Ishikawa (cell line): ENCODE data around the gene BRS3.

Experiments used
- CEBPB ChIP-seq: IDR thresholded peaks from 2 replicates; pipeline ENCODE4 v1.6.1; 2012
- CREB1 ChIP-seq: IDR thresholded peaks from 2 replicates; pipeline ENCODE4 v1.6.1; 2012; ENCODE audit warnings: low read depth
- EGR1 ChIP-seq: IDR thresholded peaks from 2 replicates; pipeline ENCODE4 v1.6.1; 2012
- EP300 ChIP-seq: IDR thresholded peaks from 2 replicates; pipeline ENCODE4 v1.6.1; 2012; ENCODE audit warnings: borderline replicate concordance
- FOXM1 ChIP-seq: IDR thresholded peaks from 2 replicates; pipeline ENCODE4 v1.6.1; 2012; ENCODE audit warnings: low read depth, borderline replicate concordance
- NFIC ChIP-seq: IDR thresholded peaks from 2 replicates; pipeline ENCODE4 v1.6.1; 2012
- RAD21 ChIP-seq: IDR thresholded peaks from 2 replicates; pipeline ENCODE4 v1.6.1; 2012; ENCODE audit warnings: low read depth
- TAF1 ChIP-seq: IDR thresholded peaks from 2 replicates; pipeline ENCODE4 v1.6.1; 2012; ENCODE audit warnings: low read depth, mild to moderate bottlenecking
- TCF12 ChIP-seq: IDR thresholded peaks from 2 replicates; pipeline ENCODE4 v1.6.1; 2012; ENCODE audit warnings: low read depth
- TEAD4 ChIP-seq: IDR thresholded peaks from 2 replicates; pipeline ENCODE4 v1.6.1; 2012
- YY1 ChIP-seq: IDR thresholded peaks from 2 replicates; pipeline ENCODE4 v1.6.1; 2012; ENCODE audit warnings: low read depth
- ZBTB7A ChIP-seq: IDR thresholded peaks from 2 replicates; pipeline ENCODE4 v1.6.1; 2012; ENCODE audit warnings: low read depth
- TF ChIP-seq, protein P1 (sequence below): IDR thresholded peaks from 2 replicates; pipeline ENCODE4 v1.6.1; 2012; ENCODE audit warnings: low read depth, mild to moderate bottlenecking
- TF ChIP-seq, protein P2 (sequence below): IDR thresholded peaks from 2 replicates; pipeline ENCODE4 v1.6.1; 2012
- TF ChIP-seq, protein P3 (sequence below): IDR thresholded peaks from 2 replicates; pipeline ENCODE4 v1.6.1; 2012

The BRS3 gene

DNA sequence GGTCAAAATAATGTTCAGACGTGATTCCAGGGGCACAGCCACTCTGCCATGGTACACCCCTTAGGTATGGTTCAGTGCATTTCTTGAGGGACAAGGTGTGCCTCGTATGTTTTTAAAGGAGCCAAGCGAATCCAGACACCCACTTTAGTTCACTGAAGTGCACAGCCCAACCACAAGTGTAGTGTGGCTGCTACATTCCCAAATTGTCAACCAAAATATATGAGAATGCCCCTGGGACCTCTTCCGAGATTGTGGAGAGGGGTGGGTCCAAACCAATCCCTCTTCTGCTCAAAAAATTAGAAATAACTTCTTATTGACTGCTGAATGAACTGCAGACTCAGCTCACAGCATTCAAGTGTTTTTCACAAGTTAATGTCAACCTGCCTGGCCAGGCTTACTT is 7.4 kb upstream of the BRS3 start:
- no peak for TF ChIP-seq RAD21
- TF ChIP-seq, protein P1, sequence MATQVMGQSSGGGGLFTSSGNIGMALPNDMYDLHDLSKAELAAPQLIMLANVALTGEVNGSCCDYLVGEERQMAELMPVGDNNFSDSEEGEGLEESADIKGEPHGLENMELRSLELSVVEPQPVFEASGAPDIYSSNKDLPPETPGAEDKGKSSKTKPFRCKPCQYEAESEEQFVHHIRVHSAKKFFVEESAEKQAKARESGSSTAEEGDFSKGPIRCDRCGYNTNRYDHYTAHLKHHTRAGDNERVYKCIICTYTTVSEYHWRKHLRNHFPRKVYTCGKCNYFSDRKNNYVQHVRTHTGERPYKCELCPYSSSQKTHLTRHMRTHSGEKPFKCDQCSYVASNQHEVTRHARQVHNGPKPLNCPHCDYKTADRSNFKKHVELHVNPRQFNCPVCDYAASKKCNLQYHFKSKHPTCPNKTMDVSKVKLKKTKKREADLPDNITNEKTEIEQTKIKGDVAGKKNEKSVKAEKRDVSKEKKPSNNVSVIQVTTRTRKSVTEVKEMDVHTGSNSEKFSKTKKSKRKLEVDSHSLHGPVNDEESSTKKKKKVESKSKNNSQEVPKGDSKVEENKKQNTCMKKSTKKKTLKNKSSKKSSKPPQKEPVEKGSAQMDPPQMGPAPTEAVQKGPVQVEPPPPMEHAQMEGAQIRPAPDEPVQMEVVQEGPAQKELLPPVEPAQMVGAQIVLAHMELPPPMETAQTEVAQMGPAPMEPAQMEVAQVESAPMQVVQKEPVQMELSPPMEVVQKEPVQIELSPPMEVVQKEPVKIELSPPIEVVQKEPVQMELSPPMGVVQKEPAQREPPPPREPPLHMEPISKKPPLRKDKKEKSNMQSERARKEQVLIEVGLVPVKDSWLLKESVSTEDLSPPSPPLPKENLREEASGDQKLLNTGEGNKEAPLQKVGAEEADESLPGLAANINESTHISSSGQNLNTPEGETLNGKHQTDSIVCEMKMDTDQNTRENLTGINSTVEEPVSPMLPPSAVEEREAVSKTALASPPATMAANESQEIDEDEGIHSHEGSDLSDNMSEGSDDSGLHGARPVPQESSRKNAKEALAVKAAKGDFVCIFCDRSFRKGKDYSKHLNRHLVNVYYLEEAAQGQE: no peak
- TF ChIP-seq, protein P2, sequence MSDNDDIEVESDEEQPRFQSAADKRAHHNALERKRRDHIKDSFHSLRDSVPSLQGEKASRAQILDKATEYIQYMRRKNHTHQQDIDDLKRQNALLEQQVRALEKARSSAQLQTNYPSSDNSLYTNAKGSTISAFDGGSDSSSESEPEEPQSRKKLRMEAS: no peak
- TF ChIP-seq TCF12: no peak
- TF ChIP-seq CEBPB: no peak
- TF ChIP-seq CREB1: no peak
- TF ChIP-seq YY1: no peak

DNA sequence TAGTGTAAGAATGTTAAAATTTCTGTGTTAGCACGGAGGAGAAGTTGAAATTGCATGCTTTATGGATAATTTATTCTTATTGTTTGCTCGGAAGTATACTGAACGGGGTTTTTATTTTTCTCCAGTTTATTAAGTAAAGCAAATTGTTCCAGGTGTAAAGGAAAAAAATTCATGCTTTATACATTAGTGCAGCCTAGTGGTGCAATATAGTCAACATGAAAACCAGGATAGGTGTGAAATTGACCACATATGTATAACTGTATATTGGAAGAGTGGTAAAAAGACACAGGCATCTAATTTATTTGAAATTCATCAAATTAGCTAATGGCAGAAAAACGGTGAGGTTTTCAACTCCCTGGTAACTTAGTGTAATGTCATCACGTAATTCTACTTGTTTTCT is 959 bp downstream of the BRS3 start:
- no peak for TF ChIP-seq TCF12
- no peak for TF ChIP-seq ZBTB7A
- no peak for TF ChIP-seq TEAD4
- TF ChIP-seq CEBPB: no peak
- TF ChIP-seq RAD21: no peak
- no peak for TF ChIP-seq FOXM1
- TF ChIP-seq, protein P2: no peak
- TF ChIP-seq TAF1: no peak
- TF ChIP-seq YY1: no peak
- no peak for TF ChIP-seq CREB1
- TF ChIP-seq EGR1: no peak
- TF ChIP-seq NFIC: no peak
- no peak for TF ChIP-seq EP300

DNA sequence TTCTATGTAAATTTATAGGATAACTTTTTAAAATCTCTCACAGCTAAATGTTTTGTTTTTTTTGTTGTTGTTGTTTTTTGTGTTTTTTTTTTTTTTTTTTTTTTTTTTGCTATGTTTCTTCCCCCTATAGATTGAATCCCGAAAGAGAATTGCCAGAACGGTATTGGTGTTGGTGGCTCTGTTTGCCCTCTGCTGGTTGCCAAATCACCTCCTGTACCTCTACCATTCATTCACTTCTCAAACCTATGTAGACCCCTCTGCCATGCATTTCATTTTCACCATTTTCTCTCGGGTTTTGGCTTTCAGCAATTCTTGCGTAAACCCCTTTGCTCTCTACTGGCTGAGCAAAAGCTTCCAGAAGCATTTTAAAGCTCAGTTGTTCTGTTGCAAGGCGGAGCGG is 4.1 kb downstream of the BRS3 start:
- TF ChIP-seq RAD21: no peak
- no peak for TF ChIP-seq YY1
- TF ChIP-seq CREB1: no peak
- no peak for TF ChIP-seq EP300
- TF ChIP-seq, protein P2: no peak
- TF ChIP-seq, protein P3, sequence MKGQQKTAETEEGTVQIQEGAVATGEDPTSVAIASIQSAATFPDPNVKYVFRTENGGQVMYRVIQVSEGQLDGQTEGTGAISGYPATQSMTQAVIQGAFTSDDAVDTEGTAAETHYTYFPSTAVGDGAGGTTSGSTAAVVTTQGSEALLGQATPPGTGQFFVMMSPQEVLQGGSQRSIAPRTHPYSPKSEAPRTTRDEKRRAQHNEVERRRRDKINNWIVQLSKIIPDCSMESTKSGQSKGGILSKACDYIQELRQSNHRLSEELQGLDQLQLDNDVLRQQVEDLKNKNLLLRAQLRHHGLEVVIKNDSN: no peak
- no peak for TF ChIP-seq EGR1
- no peak for TF ChIP-seq TEAD4
- no peak for TF ChIP-seq NFIC
- TF ChIP-seq TCF12: no peak
- TF ChIP-seq, protein P1: no peak
- no peak for TF ChIP-seq ZBTB7A
- no peak for TF ChIP-seq CEBPB

DNA sequence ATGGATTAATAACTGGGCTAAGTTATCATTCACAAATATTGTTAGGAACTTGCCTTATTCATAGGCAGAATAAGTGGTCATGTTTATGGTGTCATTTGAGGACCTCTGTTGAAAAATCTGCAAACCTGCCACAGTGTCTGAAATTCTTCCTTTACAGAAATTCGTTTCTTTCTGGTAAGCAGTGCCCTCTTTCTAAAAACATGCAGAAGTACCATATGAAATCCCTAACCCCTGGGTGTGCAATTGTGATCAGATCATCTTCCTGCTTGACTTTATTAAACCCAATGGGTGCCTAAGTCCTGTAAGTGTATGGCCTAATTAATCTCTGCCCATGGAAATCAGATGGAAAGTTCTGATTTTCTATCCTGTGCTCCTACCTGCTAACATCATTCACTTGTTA is 5.3 kb downstream of the BRS3 start:
- TF ChIP-seq ZBTB7A: no peak
- TF ChIP-seq TEAD4: no peak

DNA sequence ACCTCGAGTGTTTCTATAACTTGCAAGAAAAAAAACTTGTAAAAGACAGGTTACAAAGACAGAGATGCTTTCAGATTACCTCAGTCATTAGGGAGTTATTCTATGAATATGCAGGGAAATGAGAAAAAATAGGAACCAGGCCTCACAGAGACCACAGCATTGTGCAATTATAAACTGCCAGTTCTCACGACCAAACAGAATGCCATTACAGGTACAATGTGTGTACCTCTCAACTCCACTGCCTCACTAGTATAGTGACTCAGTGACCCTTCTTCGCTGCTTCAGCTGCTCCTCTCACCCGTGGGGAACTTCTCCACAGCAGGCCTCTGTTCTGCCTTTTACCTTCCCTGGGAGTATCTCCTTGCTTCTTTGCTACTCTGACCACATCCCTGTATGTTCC is 7.3 kb downstream of the BRS3 start:
- TF ChIP-seq RAD21: no peak

DNA sequence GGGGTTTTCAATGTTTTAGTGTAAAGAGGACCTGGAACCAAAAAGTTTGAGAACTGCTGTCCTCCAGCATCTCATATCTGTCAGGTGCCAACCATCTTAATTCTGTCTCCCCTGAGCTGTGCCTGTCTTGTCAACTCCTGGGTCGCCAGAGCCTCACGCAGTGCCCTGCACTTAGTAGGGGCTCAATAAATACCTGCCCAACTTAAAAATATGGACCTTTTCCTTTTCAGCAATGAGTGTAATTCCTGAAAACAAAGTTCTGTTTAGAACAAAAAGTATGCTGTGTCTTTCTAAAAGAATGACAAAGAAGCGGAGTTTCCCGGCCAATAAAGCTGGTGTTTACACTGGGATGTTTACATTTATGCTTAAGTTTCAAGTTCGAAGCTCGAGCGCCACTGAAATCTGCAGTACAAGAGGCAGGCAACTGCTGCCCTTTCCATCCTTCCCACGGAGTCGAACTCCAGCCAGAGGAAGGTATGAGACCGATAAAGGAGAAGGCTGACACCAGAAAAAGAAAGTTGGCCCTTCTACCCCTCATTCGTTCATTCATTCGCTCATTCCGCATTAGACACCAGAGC is 8.5 kb downstream of the BRS3 start:
- no peak for TF ChIP-seq EP300
- no peak for TF ChIP-seq EGR1
- no peak for TF ChIP-seq CREB1
- TF ChIP-seq, protein P1: no peak
- no peak for TF ChIP-seq ZBTB7A
- TF ChIP-seq FOXM1: no peak
- TF ChIP-seq TEAD4: no peak
- TF ChIP-seq NFIC: no peak
- no peak for TF ChIP-seq TCF12
